K562 (cell line): ENCODE measurements around the gene SLC5A5. TPM values are rescaled to one million over a fixed set of nuclear protein-coding genes. Genes with fewer than 3 reads are reported as not detected.

Source experiments
- C11orf30 ChIP-seq: fragments of 450-650 bp; IDR thresholded peaks from 2 replicates; pipeline ENCODE4 v1.6.1; 2016; ENCODE audit warnings: low read depth, mild to moderate bottlenecking
- CEBPG ChIP-seq, 3 experiments: fragments of 200-800 bp in 1 of 3; sonication (Bioruptor generic) in 1 of 3; sonication (generic) in 1 of 3; formaldehyde crosslinking in 1 of 3; IDR thresholded peaks in 2 of 3; conservative IDR thresholded peaks in 1 of 3; 2 replicates each; pipeline versions ENCODE4 v1.6.1 to v1.8.0; 2016 to 2022; ENCODE audit warnings: missing compliant biosample characterization in 2 of 3, missing genetic modification characterization in 2 of 3, mild to moderate bottlenecking in 1 of 3, missing genetic modification reagents in 1 of 3
- GMEB1 ChIP-seq: fragments of 250-450 bp; sonication (Bioruptor Pico); IDR thresholded peaks from 2 replicates; pipeline ENCODE4 v1.4.0; 2020; ENCODE audit warnings: mild to moderate bottlenecking
- IFI16 ChIP-seq: fragments of 250-450 bp; sonication (Bioruptor Pico); IDR thresholded peaks from 2 replicates; pipeline ENCODE4 v2.1.2; 2022; ENCODE audit warnings: mild to moderate bottlenecking, inconsistent platforms
- ILK ChIP-seq: fragments of 450-650 bp; IDR thresholded peaks from 2 replicates; pipeline ENCODE4 v1.6.1; 2016; ENCODE audit warnings: missing genetic modification characterization, low read depth, mild to moderate bottlenecking, missing compliant biosample characterization, moderate library complexity, borderline replicate concordance
- NCOA4 ChIP-seq: fragments of 450-650 bp; IDR thresholded peaks from 2 replicates; pipeline ENCODE4 v1.6.1; 2018; ENCODE audit warnings: mild to moderate bottlenecking; ENCODE audit not compliant: partially characterized antibody
- NFRKB ChIP-seq: fragments of 450-650 bp; IDR thresholded peaks from 2 replicates; pipeline ENCODE4 v1.6.1; 2016; ENCODE audit warnings: low read depth
- NFYB ChIP-seq: IDR thresholded peaks from 2 replicates; pipeline ENCODE4 v1.6.1; 2011; ENCODE audit warnings: mild to moderate bottlenecking, moderate library complexity; ENCODE audit not compliant: insufficient read length; ENCODE audit errors: extremely low read depth
- PRDM10 ChIP-seq: fragments of 450-650 bp; IDR thresholded peaks from 2 replicates; pipeline ENCODE4 v1.6.1; 2018; ENCODE audit not compliant: partially characterized antibody
- PRMT5 ChIP-seq: sonication (generic); formaldehyde crosslinking; IDR thresholded peaks from 2 replicates; pipeline ENCODE4 v1.5.0; 2020; ENCODE audit warnings: missing genetic modification reagents
- PURB ChIP-seq: sonication (generic); formaldehyde crosslinking; IDR thresholded peaks from 2 replicates; pipeline ENCODE4 v1.9.0; 2021; ENCODE audit warnings: low read depth, mild to moderate bottlenecking, missing genetic modification reagents
- RFX1 ChIP-seq: fragments of 450-650 bp; IDR thresholded peaks from 2 replicates; pipeline ENCODE4 v1.6.1; 2016; ENCODE audit warnings: mild to moderate bottlenecking, moderate library complexity
- SIN3B ChIP-seq: fragments of 450-650 bp; IDR thresholded peaks from 2 replicates; pipeline ENCODE4 v1.6.1; 2017; ENCODE audit warnings: low read depth, mild to moderate bottlenecking, moderate library complexity
- SRSF1 ChIP-seq: fragments of 200-400 bp; formaldehyde crosslinking; IDR thresholded peaks from 2 replicates; pipeline ENCODE4 v1.6.1; 2017; ENCODE audit warnings: mild to moderate bottlenecking, low read depth, low read length, moderate library complexity
- SRSF9 ChIP-seq: fragments of 200-400 bp; formaldehyde crosslinking; IDR thresholded peaks from 2 replicates; pipeline ENCODE4 v1.6.1; 2017; ENCODE audit warnings: low read depth, low read length, borderline replicate concordance
- STAT5B ChIP-seq: fragments of 250-450 bp; sonication (Bioruptor Pico); IDR thresholded peaks from 2 replicates; pipeline ENCODE4 v1.8.0; 2021; ENCODE audit warnings: mild to moderate bottlenecking, inconsistent platforms
- TRIM28 ChIP-seq: fragments of 450-650 bp; IDR thresholded peaks from 2 replicates; pipeline ENCODE4 v1.6.1; 2017
- USF2 ChIP-seq: sonication (generic); formaldehyde crosslinking; IDR thresholded peaks from 2 replicates; pipeline ENCODE4 v1.5.0; 2020; ENCODE audit warnings: missing genetic modification reagents
- ZFP91 ChIP-seq: sonication (generic); formaldehyde crosslinking; IDR thresholded peaks from 2 replicates; pipeline ENCODE4 v1.8.0; 2022; ENCODE audit warnings: mild to moderate bottlenecking, missing genetic modification reagents
- ZNF239 ChIP-seq: fragments of 250-450 bp; sonication (Bioruptor Pico); IDR thresholded peaks from 2 replicates; pipeline ENCODE4 v1.4.0; 2020; ENCODE audit warnings: mild to moderate bottlenecking
- ZNF324 ChIP-seq: fragments of 250-450 bp; sonication (Bioruptor Pico); IDR thresholded peaks from 2 replicates; pipeline ENCODE4 v1.4.0; 2020; ENCODE audit warnings: mild to moderate bottlenecking
- polyA plus RNA-seq, 8 experiments: library from polyadenylated mRNA; depleted of rRNA in 4 of 8; stranded (reverse) in 5 of 8; unstranded in 3 of 8; fragments of >200 nt; fragmentation: Nextera tagmentation in 2 of 8; fragmentation: Illumina TruSeq in 1 of 8; extraction: Ambion mirVana in 2 of 8; extraction: Trizol in 1 of 8; gene quantifications; 2 replicates each; pipeline versions ENCODE4 v1.2.1 to v1.2.3, GENCODE V29; 2011 to 2014; ENCODE audit warnings: inconsistent platforms in 1 of 8, missing spikeins in 1 of 8
- total RNA-seq, 7 experiments: library from RNA; depleted of rRNA in 6 of 7; stranded (reverse); fragments of >200 nt in 6 of 7; fragmentation: Illumina TruSeq in 2 of 7; extraction: Trizol in 2 of 7; gene quantifications; 2 replicates each; pipeline versions ENCODE4 v1.2.1 to v1.2.3, GENCODE V29; 2011 to 2021; ENCODE audit warnings: low replicate concordance in 1 of 7

Gene SLC5A5
- total and polyA plus RNA-seq, 9 of the 15 experiments (the other 6 are each of a cell fraction or from before 2014, with no cell fraction given) = 0.10 to 0.73 (median 0.23) TPM

- peak; percentile 55 for TF ChIP-seq C11orf30
- no peak for TF ChIP-seq PURB (CRISPR knock-in tag)
- TF ChIP-seq SRSF1 = 0 out of 2 replicates have a peak, but pooled peaks have one; percentile 84
- no peak for TF ChIP-seq CEBPG (CRISPR knock-in tag; IDR thresholded peaks at IDR 0.05)
- no peak for TF ChIP-seq CEBPG (tag; conservative IDR thresholded peaks at IDR 0.05 in 1 of 2, IDR thresholded peaks at IDR 0.05 in 1 of 2)
- peak; percentile 88 for TF ChIP-seq NFRKB
- no peak for TF ChIP-seq RFX1
- TF ChIP-seq USF2 (CRISPR knock-in tag) = no peak
- no peak for TF ChIP-seq TRIM28
- TF ChIP-seq ZFP91 (CRISPR knock-in tag) = no peak
- TF ChIP-seq STAT5B = no peak
- TF ChIP-seq ZNF239 (CRISPR knock-in tag) = no peak
- peak; percentile 67; the same call in 1 of the 2 replicates for TF ChIP-seq GMEB1 (CRISPR knock-in tag)
- no peak for TF ChIP-seq PRDM10
- no peak for TF ChIP-seq SRSF9
- TF ChIP-seq PRMT5 (CRISPR knock-in tag) = 0 out of 2 replicates have a peak, but pooled peaks have one; percentile 73
- peak; percentile 83 for TF ChIP-seq SIN3B
- peak; percentile 79 for TF ChIP-seq NFYB
- TF ChIP-seq ILK (tag) = no peak
- TF ChIP-seq IFI16 = no peak
- no peak for TF ChIP-seq ZNF324
- no peak for TF ChIP-seq NCOA4
These were observed 12.0 kb upstream of the SLC5A5 start, which contains the start of gene RPL18A (continued) for GRCh38 chr19:17859533-17860330.
